ENCODE measurements around the gene PITPNC1. TPM values are rescaled to one million over a fixed set of nuclear protein-coding genes. Genes with fewer than 3 reads are reported as not detected.

PITPNC1 gene
- total and polyA plus RNA-seq, 2 of the 13 experiments (the other 11 are each of a cell fraction or from before 2014, with no cell fraction given), result 4.1 to 5.7 TPM

DNA sequence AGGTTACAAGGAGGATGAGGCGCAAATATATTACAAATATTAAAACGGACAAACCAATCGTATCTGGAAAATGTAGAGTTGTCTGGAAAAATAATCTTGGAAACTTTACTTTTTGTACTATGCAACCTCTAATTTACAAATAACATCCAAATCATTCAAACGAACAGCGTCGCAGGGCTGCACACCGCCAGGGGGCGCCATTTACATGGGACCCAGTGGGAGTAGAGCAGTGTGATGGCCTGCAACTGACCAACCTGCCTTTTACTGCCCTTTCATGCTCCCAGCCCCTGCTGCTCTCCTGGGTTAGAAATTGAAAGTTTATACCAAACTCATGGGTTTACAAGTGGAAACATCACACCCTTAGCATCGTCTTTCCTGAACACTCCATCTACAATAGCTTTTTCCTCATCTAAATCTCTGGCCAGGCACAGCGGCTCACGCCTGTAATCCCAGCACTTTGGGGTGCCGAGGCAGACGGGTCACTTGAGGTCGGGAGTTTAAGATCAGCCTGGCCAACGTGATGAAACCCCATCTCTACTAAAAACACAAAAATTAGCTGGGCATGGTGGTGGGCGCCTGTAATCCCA, 10.0 kb downstream of the PITPNC1 start (continued):
- TF ChIP-seq, protein P1, sequence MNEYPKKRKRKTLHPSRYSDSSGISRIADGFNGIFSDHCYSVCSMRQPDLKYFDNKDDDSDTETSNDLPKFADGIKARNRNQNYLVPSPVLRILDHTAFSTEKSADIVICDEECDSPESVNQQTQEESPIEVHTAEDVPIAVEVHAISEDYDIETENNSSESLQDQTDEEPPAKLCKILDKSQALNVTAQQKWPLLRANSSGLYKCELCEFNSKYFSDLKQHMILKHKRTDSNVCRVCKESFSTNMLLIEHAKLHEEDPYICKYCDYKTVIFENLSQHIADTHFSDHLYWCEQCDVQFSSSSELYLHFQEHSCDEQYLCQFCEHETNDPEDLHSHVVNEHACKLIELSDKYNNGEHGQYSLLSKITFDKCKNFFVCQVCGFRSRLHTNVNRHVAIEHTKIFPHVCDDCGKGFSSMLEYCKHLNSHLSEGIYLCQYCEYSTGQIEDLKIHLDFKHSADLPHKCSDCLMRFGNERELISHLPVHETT (CRISPR knock-in tag; conservative IDR thresholded peaks at IDR 0.05), result 0 out of 2 replicates have a peak, but pooled peaks have one; percentile 31
- TF ChIP-seq, protein P2, sequence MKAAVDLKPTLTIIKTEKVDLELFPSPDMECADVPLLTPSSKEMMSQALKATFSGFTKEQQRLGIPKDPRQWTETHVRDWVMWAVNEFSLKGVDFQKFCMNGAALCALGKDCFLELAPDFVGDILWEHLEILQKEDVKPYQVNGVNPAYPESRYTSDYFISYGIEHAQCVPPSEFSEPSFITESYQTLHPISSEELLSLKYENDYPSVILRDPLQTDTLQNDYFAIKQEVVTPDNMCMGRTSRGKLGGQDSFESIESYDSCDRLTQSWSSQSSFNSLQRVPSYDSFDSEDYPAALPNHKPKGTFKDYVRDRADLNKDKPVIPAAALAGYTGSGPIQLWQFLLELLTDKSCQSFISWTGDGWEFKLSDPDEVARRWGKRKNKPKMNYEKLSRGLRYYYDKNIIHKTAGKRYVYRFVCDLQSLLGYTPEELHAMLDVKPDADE (CRISPR knock-in tag; IDR thresholded peaks at IDR 0.05), result no peak
- TF ChIP-seq GATAD1 (CRISPR knock-in tag; IDR thresholded peaks at IDR 0.05) (0 out of 2 replicates have a peak, but pooled peaks have one; percentile 16), TARDBP (CRISPR knock-in tag; IDR thresholded peaks at IDR 0.05) (no peak), SMC3 (IDR thresholded peaks at IDR 0.05; ENCODE audit: low read length) (peak; percentile 87), ZIK1 (CRISPR knock-in tag; IDR thresholded peaks at IDR 0.05; ENCODE audit: borderline replicate concordance, low read depth) (no peak), SRSF4 (IDR thresholded peaks at IDR 0.05; ENCODE audit: low read depth, low read length, poor library complexity, severe bottlenecking) (no peak), PRPF4 (IDR thresholded peaks at IDR 0.05; ENCODE audit: low read depth, low read length, poor library complexity, severe bottlenecking) (no peak), ZFP36 (IDR thresholded peaks at IDR 0.05; ENCODE audit: borderline replicate concordance, low read depth, low read length, partially characterized antibody) (no peak), ZNF652 (CRISPR knock-in tag; IDR thresholded peaks at IDR 0.05; ENCODE audit: borderline replicate concordance, low read depth) (no peak), ZFP1 (CRISPR knock-in tag; IDR thresholded peaks at IDR 0.05) (no peak), THAP11 (CRISPR knock-in tag; IDR thresholded peaks at IDR 0.05) (peak; percentile 39; the same call in 1 of the 2 replicates), MZF1 (CRISPR knock-in tag; IDR thresholded peaks at IDR 0.05; ENCODE audit: borderline replicate concordance) (no peak), ZFAT (CRISPR knock-in tag; conservative IDR thresholded peaks at IDR 0.05) (no peak), NCOA2 (CRISPR knock-in tag; IDR thresholded peaks at IDR 0.05) (no peak), BCL6 (CRISPR knock-in tag; IDR thresholded peaks at IDR 0.05) (no peak), ISX (CRISPR knock-in tag; conservative IDR thresholded peaks at IDR 0.05) (no peak), ZNF724P (CRISPR knock-in tag; IDR thresholded peaks at IDR 0.05; ENCODE audit: borderline replicate concordance) (no peak), ERF (CRISPR knock-in tag; IDR thresholded peaks at IDR 0.05) (peak; percentile 70; the same call in 1 of the 2 replicates), ATF7 (IDR thresholded peaks at IDR 0.05) (no peak), ATF7 (CRISPR knock-in tag; IDR thresholded peaks at IDR 0.05) (no peak)
- TF ChIP-seq, protein P3, sequence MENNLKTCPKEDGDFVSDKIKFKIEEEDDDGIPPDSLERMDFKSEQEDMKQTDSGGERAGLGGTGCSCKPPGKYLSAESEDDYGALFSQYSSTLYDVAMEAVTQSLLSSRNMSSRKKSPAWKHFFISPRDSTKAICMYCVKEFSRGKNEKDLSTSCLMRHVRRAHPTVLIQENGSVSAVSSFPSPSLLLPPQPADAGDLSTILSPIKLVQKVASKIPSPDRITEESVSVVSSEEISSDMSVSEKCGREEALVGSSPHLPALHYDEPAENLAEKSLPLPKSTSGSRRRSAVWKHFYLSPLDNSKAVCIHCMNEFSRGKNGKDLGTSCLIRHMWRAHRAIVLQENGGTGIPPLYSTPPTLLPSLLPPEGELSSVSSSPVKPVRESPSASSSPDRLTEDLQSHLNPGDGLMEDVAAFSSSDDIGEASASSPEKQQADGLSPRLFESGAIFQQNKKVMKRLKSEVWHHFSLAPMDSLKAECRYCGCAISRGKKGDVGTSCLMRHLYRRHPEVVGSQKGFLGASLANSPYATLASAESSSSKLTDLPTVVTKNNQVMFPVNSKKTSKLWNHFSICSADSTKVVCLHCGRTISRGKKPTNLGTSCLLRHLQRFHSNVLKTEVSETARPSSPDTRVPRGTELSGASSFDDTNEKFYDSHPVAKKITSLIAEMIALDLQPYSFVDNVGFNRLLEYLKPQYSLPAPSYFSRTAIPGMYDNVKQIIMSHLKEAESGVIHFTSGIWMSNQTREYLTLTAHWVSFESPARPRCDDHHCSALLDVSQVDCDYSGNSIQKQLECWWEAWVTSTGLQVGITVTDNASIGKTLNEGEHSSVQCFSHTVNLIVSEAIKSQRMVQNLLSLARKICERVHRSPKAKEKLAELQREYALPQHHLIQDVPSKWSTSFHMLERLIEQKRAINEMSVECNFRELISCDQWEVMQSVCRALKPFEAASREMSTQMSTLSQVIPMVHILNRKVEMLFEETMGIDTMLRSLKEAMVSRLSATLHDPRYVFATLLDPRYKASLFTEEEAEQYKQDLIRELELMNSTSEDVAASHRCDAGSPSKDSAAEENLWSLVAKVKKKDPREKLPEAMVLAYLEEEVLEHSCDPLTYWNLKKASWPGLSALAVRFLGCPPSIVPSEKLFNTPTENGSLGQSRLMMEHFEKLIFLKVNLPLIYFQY (CRISPR knock-in tag; IDR thresholded peaks at IDR 0.05; ENCODE audit: borderline replicate concordance), result 0 out of 2 replicates have a peak, but pooled peaks have one; percentile 33
- TF ChIP-seq, protein P4, sequence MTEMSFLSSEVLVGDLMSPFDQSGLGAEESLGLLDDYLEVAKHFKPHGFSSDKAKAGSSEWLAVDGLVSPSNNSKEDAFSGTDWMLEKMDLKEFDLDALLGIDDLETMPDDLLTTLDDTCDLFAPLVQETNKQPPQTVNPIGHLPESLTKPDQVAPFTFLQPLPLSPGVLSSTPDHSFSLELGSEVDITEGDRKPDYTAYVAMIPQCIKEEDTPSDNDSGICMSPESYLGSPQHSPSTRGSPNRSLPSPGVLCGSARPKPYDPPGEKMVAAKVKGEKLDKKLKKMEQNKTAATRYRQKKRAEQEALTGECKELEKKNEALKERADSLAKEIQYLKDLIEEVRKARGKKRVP (CRISPR knock-in tag; IDR thresholded peaks at IDR 0.05), result no peak
